ENCODE results near the gene TACC2. TPM values are rescaled to one million over a fixed set of nuclear protein-coding genes. Genes with fewer than 3 reads are reported as not detected.

Gene TACC2
- total RNA-seq, 1 donor from 2014 or later: 400 TPM

GRCh38 chr10:122259075-122259466 lies 270.1 kb downstream of the TACC2 start:
- peaks cover 22% of the 10 kb centered on the region for H3K9me3 ChIP-seq (replicated peaks)
- no peaks in the 10 kb centered on the region for H3K27me3 ChIP-seq (ENCODE audit: low read depth)
- TF ChIP-seq CTCF (IDR thresholded peaks at IDR 0.05; ENCODE audit: borderline replicate concordance): no peak
- no peak overlapping the region for H3K4me3 ChIP-seq
- peaks cover 13% of the 10 kb centered on the region for H3K4me1 ChIP-seq
- no peak overlapping the region for H3K27ac ChIP-seq (replicated peaks)
- no peak for DNase-seq
- intact Hi-C loops (cut with micrococcal nuclease): no loop called here
- H3K36me3 ChIP-seq: peaks cover 55% of the 10 kb centered on the region

- intact Hi-C loops (cut with micrococcal nuclease): no loop called here
- DNase-seq: no peak
- H3K36me3 ChIP-seq: peaks cover 33% of the 10 kb centered on the region
These were observed 272.6 kb downstream of the TACC2 start for GRCh38 chr10:122261584-122261983.

GRCh38 chr10:122263971-122264370 lies 275.0 kb downstream of the TACC2 start:
- Histone ChIP-seq H3K4me1 (peaks cover 49% of the 10 kb centered on the region), H3K27ac (replicated peaks) (peak overlapping the region; percentile 5), H3K4me3 (no peak overlapping the region), H3K36me3 (peaks cover 40% of the 10 kb centered on the region), H3K9me3 (replicated peaks) (peaks cover 22% of the 10 kb centered on the region), H3K27me3 (ENCODE audit: low read depth) (no peaks in the 10 kb centered on the region)
- no peak for DNase-seq
- no peak for TF ChIP-seq CTCF (IDR thresholded peaks at IDR 0.05; ENCODE audit: borderline replicate concordance)
- intact Hi-C loops (cut with micrococcal nuclease): no loop called here

More at GRCh38 chr10:122261584-122261983, 272.6 kb downstream of the TACC2 start:
- Histone ChIP-seq H3K4me3 (no peak overlapping the region), H3K9me3 (replicated peaks) (peaks cover 22% of the 10 kb centered on the region), H3K4me1 (peaks cover 35% of the 10 kb centered on the region), H3K27me3 (ENCODE audit: low read depth) (no peaks in the 10 kb centered on the region), H3K27ac (replicated peaks) (no peak overlapping the region)
- no peak for TF ChIP-seq CTCF (IDR thresholded peaks at IDR 0.05; ENCODE audit: borderline replicate concordance)

GRCh38 chr10:122264436-122264835 lies 275.5 kb downstream of the TACC2 start:
- intact Hi-C loops (cut with micrococcal nuclease): no loop called here

GRCh38 chr10:122264931-122265330 lies 276.0 kb downstream of the TACC2 start:
- H3K4me3 ChIP-seq: no peak overlapping the region
- TF ChIP-seq CTCF (IDR thresholded peaks at IDR 0.05; ENCODE audit: borderline replicate concordance): no peak
- peaks cover 46% of the 10 kb centered on the region for H3K36me3 ChIP-seq
- intact Hi-C loops (cut with micrococcal nuclease): no loop called here
- H3K9me3 ChIP-seq (replicated peaks): peaks cover 22% of the 10 kb centered on the region
- H3K27me3 ChIP-seq (ENCODE audit: low read depth): no peaks in the 10 kb centered on the region
- H3K4me1 ChIP-seq: peaks cover 49% of the 10 kb centered on the region
- H3K27ac ChIP-seq (replicated peaks): peak overlapping the region; percentile 65
- no peak for DNase-seq

More at GRCh38 chr10:122264436-122264835, 275.5 kb downstream of the TACC2 start:
- no peak for DNase-seq
- no peak overlapping the region for H3K4me3 ChIP-seq
- peaks cover 49% of the 10 kb centered on the region for H3K4me1 ChIP-seq
- H3K27me3 ChIP-seq (ENCODE audit: low read depth): no peaks in the 10 kb centered on the region
- H3K9me3 ChIP-seq (replicated peaks): peaks cover 22% of the 10 kb centered on the region
- H3K27ac ChIP-seq (replicated peaks): peak overlapping the region; percentile 5
- peaks cover 44% of the 10 kb centered on the region for H3K36me3 ChIP-seq
- TF ChIP-seq CTCF (IDR thresholded peaks at IDR 0.05; ENCODE audit: borderline replicate concordance): no peak
